H9 (cell line): Measurements from ENCODE around the gene COLEC12. TPM values are rescaled to one million over a fixed set of nuclear protein-coding genes. Genes with fewer than 3 reads are reported as not detected.

Experiments used
- DNase-seq: peaks from one replicate; pipeline ENCODE4 v3.0.0-alpha.2; 2017
- H2AFZ ChIP-seq: one replicate; pipeline ENCODE4 v1.6.1; 2013; ENCODE audit warnings: mild to moderate bottlenecking, low read length, control low read depth, moderate library complexity
- H2AK5ac ChIP-seq: 2 replicates; pipeline ENCODE4 v1.6.1; 2013; ENCODE audit warnings: low read length, control low read depth, mixed read lengths; ENCODE audit not compliant: insufficient read length
- H2BK120ac ChIP-seq: one replicate; pipeline ENCODE4 v1.6.1; 2013; ENCODE audit warnings: low read depth, mild to moderate bottlenecking, low read length, control low read depth, inconsistent platforms; ENCODE audit not compliant: poor library complexity, severe bottlenecking
- H2BK12ac ChIP-seq: 2 replicates; pipeline ENCODE4 v1.6.1; 2013; ENCODE audit warnings: low read length, control low read depth, mixed read lengths, low read depth; ENCODE audit not compliant: insufficient read length
- H2BK15ac ChIP-seq: 2 replicates; pipeline ENCODE4 v1.6.1; 2013; ENCODE audit warnings: low read depth, low read length, control low read depth
- H2BK20ac ChIP-seq: one replicate; pipeline ENCODE4 v1.6.1; 2013; ENCODE audit warnings: low read depth, mild to moderate bottlenecking, low read length, control low read depth, inconsistent platforms; ENCODE audit not compliant: poor library complexity, severe bottlenecking
- H2BK5ac ChIP-seq: 2 replicates; pipeline ENCODE4 v1.6.1; 2013; ENCODE audit warnings: low read length, control low read depth, mixed read lengths; ENCODE audit not compliant: insufficient read length
- H3K14ac ChIP-seq: 2 replicates; pipeline ENCODE4 v1.6.1; 2013; ENCODE audit warnings: low read length, control low read depth; ENCODE audit not compliant: insufficient read depth
- H3K18ac ChIP-seq: 2 replicates; pipeline ENCODE4 v1.6.1; 2013; ENCODE audit warnings: low read depth, mild to moderate bottlenecking, mixed read lengths, low read length, control low read depth; ENCODE audit not compliant: insufficient read length
- H3K23ac ChIP-seq: 2 replicates; pipeline ENCODE4 v1.6.1; 2013; ENCODE audit warnings: low read length, control low read depth, mixed read lengths, low read depth; ENCODE audit not compliant: insufficient read length
- H3K23me2 ChIP-seq: 2 replicates; pipeline ENCODE4 v1.6.1; 2013; ENCODE audit warnings: low read depth, mild to moderate bottlenecking, mixed read lengths, low read length, control low read depth; ENCODE audit not compliant: insufficient read length, poor library complexity, severe bottlenecking
- H3K27ac ChIP-seq: 2 replicates; pipeline ENCODE4 v1.5.1; 2013; ENCODE audit warnings: low read length, control low read depth, mixed read lengths, low read depth; ENCODE audit not compliant: insufficient read length
- H3K27me3 ChIP-seq: 2 replicates; pipeline ENCODE4 v1.6.1; 2013; ENCODE audit warnings: low read length, control low read depth, inconsistent platforms; ENCODE audit not compliant: insufficient read depth
- H3K4ac ChIP-seq: 2 replicates; pipeline ENCODE4 v1.6.1; 2013; ENCODE audit warnings: low read depth, mild to moderate bottlenecking, control low read depth, inconsistent platforms, low read length, moderate library complexity
- H3K4me1 ChIP-seq: 2 replicates; pipeline ENCODE4 v1.6.1; 2013; ENCODE audit warnings: low read length, control low read depth, inconsistent platforms; ENCODE audit not compliant: insufficient read depth
- H3K4me2 ChIP-seq: 2 replicates; pipeline ENCODE4 v1.6.1; 2013; ENCODE audit warnings: low read length, control low read depth, mixed read lengths; ENCODE audit not compliant: insufficient read length, insufficient read depth
- H3K56ac ChIP-seq: 2 replicates; pipeline ENCODE4 v1.6.1; 2013; ENCODE audit warnings: low read depth, mild to moderate bottlenecking, mixed read lengths, low read length, control low read depth; ENCODE audit not compliant: insufficient read length
- H3K79me1 ChIP-seq: 2 replicates; pipeline ENCODE4 v1.6.1; 2013; ENCODE audit warnings: low read depth, mild to moderate bottlenecking, moderate library complexity, low read length, control low read depth, inconsistent platforms; ENCODE audit not compliant: insufficient read depth, poor library complexity, severe bottlenecking
- H3K79me2 ChIP-seq: 2 replicates; pipeline ENCODE4 v1.6.1; 2013; ENCODE audit warnings: low read length, control low read depth, inconsistent platforms; ENCODE audit not compliant: insufficient read depth
- H3K9ac ChIP-seq: 2 replicates; pipeline ENCODE4 v1.6.1; 2013; ENCODE audit warnings: low read length, control low read depth, mixed read lengths; ENCODE audit not compliant: insufficient read length; ENCODE audit errors: extremely low read depth
- H3K9me3 ChIP-seq: one replicate; pipeline ENCODE4 v1.6.1; 2013; ENCODE audit warnings: low read depth, low read length, inconsistent platforms; ENCODE audit not compliant: control insufficient read depth
- H3T11ph ChIP-seq: one replicate; pipeline ENCODE4 v1.6.1; 2013; ENCODE audit warnings: mild to moderate bottlenecking, low read length, control low read depth, inconsistent platforms
- H4K20me1 ChIP-seq: one replicate; pipeline ENCODE4 v1.6.1; 2013; ENCODE audit not compliant: control insufficient read depth, insufficient read length, insufficient read depth
- H4K5ac ChIP-seq: 2 replicates; pipeline ENCODE4 v1.6.1; 2013; ENCODE audit warnings: low read depth, mild to moderate bottlenecking, mixed read lengths, low read length, control low read depth; ENCODE audit not compliant: insufficient read length
- H4K8ac ChIP-seq: replicated peaks from 2 replicates; pipeline ENCODE4 v1.6.1; 2013; ENCODE audit warnings: low read length, control low read depth, mixed read lengths, low read depth; ENCODE audit not compliant: insufficient read length
- H4K91ac ChIP-seq: 2 replicates; pipeline ENCODE4 v1.6.1; 2013; ENCODE audit warnings: low read depth, mild to moderate bottlenecking, moderate library complexity, mixed read lengths, low read length, control low read depth; ENCODE audit not compliant: insufficient read length
- H3K27ac Mint-ChIP-seq, 3 experiments: 2 replicates in 2 of 3; 3 replicates in 1 of 3; pipeline ENCODE4 v1.8.0; 2020 to 2021; ENCODE audit warnings: mixed read lengths in 3 of 3, mild to moderate bottlenecking in 1 of 3, moderate library complexity in 1 of 3
- H3K27me3 Mint-ChIP-seq: 2 replicates; pipeline ENCODE4 v1.8.0; 2021; ENCODE audit warnings: low read depth, mild to moderate bottlenecking, moderate library complexity, mixed read lengths
- H3K36me3 Mint-ChIP-seq, 3 experiments: 2 replicates in 2 of 3; 3 replicates in 1 of 3; pipeline ENCODE4 v1.8.0; 2020 to 2021; ENCODE audit warnings: low read depth in 3 of 3, mixed read lengths in 3 of 3; ENCODE audit not compliant: insufficient read depth in 1 of 3
- H3K4me1 Mint-ChIP-seq, 2 experiments: 2 replicates each; pipeline ENCODE4 v1.8.0; 2020; ENCODE audit warnings: mixed read lengths in 2 of 2
- H3K4me3 Mint-ChIP-seq, 2 experiments: 2 replicates in 1 of 2; 3 replicates in 1 of 2; pipeline ENCODE4 v1.8.0; 2020 to 2021; ENCODE audit warnings: mild to moderate bottlenecking in 2 of 2, mixed read lengths in 2 of 2, moderate library complexity in 1 of 2
- H3K9me3 Mint-ChIP-seq, 2 experiments: 2 replicates in 1 of 2; 3 replicates in 1 of 2; pipeline ENCODE4 v1.8.0; 2020; ENCODE audit warnings: mild to moderate bottlenecking in 2 of 2, mixed read lengths in 2 of 2, moderate library complexity in 1 of 2
- WGBS: extraction: QIAGEN DNeasy Blood & Tissue Kit; methylation state at CpG from one replicate; pipeline ENCODE4 v1.1.7; 2013; ENCODE audit warnings: missing lambda C conversion rate, low lambda C conversion rate, mixed read lengths; ENCODE audit not compliant: insufficient read length; ENCODE audit errors: extremely low coverage; 5-methylcytosine and 5-hydroxymethylcytosine counted together
- total RNA-seq: library from RNA; stranded (reverse); gene quantifications from 2 replicates; pipeline ENCODE4 v1.2.1, GENCODE V29; 2021
- TF ChIP-seq, protein P1 (sequence below): fragments of 200-600 bp; sonication (generic); conservative IDR thresholded peaks from 3 replicates; pipeline ENCODE4 v1.8.0; 2021; ENCODE audit warnings: antibody characterized with exemption, mild to moderate bottlenecking

Gene COLEC12
- total RNA-seq, 1 experiment from 2014 or later: 0.70 TPM

DNA sequence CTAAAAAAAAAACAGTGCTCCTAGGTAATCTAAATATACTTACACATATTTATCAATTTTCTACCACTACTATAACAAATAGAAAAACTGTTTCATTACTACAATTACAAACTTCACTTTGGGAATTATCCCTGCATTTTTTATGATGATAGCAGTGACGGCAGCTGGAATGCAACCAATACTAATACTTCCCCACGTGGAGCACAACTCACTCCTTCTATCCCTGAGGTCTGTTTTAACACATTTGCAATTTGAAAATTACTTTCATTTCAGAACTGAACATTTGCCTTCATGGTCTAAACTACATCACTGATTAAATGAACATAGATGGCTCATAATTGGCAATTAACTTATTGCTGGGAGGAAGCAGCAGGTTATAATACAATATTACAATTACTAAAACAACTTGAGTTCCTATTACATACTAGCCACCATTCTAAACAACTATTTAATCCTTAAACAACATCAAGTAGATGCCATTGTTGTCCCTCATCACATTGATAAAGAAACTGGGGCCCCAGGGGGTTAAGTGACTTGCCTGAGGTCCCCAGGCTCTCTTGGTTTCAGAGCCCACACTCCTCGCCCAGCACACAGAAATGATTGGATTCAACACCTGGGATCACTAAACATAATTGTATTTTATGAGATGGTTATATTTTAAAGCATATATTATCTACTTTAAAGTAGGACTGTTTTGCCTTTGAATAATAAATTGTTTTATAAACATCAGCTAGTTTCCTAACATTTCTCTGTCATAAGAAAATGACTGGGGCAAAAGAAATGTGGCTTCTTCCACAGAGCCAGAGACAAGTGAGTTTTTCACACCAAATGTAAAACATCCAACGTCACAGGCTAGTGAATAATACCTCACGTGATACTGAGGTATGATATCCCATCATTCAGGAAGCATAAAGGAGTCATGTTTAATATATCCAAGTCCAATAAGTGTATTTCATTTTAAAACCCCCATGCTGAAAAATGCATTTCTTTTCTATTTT lies 6.2 kb downstream of the COLEC12 start:
- no peaks in the 10 kb centered on the region; a peak in 1 of 7 replicates for H3K36me3 Mint-ChIP-seq
- Histone ChIP-seq H2AK5ac (no peak overlapping the region), H3K56ac (no peak overlapping the region), H3K27me3 (peaks cover 8% of the 10 kb centered on the region; the same call in 1 of the 2 replicates), H3K4me1 (no peaks in the 10 kb centered on the region), H4K5ac (no peak overlapping the region), H2BK12ac (no peak overlapping the region), H3K27ac (no peak overlapping the region), H3K4ac (no peak overlapping the region), H3T11ph (no peak overlapping the region), H3K79me2 (no peaks in the 10 kb centered on the region), H3K79me1 (no peaks in the 10 kb centered on the region), H2AFZ (no peak overlapping the region), H3K4me2 (no peak overlapping the region), H4K91ac (no peak overlapping the region), H3K18ac (no peak overlapping the region), H2BK20ac (no peak overlapping the region), H2BK15ac (no peak overlapping the region), H3K23me2 (no peaks in the 10 kb centered on the region), H2BK120ac (no peak overlapping the region), H2BK5ac (no peak overlapping the region), H3K9ac (no peak overlapping the region), H3K23ac (no peak overlapping the region), H3K14ac (no peak overlapping the region), H4K8ac (no peak overlapping the region), H3K9me3 (no peaks in the 10 kb centered on the region), H4K20me1 (no peaks in the 10 kb centered on the region)
- DNase-seq: no peak
- TF ChIP-seq, protein P1, sequence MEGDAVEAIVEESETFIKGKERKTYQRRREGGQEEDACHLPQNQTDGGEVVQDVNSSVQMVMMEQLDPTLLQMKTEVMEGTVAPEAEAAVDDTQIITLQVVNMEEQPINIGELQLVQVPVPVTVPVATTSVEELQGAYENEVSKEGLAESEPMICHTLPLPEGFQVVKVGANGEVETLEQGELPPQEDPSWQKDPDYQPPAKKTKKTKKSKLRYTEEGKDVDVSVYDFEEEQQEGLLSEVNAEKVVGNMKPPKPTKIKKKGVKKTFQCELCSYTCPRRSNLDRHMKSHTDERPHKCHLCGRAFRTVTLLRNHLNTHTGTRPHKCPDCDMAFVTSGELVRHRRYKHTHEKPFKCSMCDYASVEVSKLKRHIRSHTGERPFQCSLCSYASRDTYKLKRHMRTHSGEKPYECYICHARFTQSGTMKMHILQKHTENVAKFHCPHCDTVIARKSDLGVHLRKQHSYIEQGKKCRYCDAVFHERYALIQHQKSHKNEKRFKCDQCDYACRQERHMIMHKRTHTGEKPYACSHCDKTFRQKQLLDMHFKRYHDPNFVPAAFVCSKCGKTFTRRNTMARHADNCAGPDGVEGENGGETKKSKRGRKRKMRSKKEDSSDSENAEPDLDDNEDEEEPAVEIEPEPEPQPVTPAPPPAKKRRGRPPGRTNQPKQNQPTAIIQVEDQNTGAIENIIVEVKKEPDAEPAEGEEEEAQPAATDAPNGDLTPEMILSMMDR: no peak
- WGBS: no CpG with 5 or more reads among the region's 5 CpGs
- H3K4me3 Mint-ChIP-seq: no peak overlapping the region
- H3K27me3 Mint-ChIP-seq: peaks cover 27% of the 10 kb centered on the region
- no peaks in the 10 kb centered on the region for H3K9me3 Mint-ChIP-seq
- peaks cover 20 to 25% of the 10 kb centered on the region in 2 experiments for H3K4me1 Mint-ChIP-seq
- H3K27ac Mint-ChIP-seq: no peak overlapping the region
